ENCODE data around the gene NEK10.

DNA sequence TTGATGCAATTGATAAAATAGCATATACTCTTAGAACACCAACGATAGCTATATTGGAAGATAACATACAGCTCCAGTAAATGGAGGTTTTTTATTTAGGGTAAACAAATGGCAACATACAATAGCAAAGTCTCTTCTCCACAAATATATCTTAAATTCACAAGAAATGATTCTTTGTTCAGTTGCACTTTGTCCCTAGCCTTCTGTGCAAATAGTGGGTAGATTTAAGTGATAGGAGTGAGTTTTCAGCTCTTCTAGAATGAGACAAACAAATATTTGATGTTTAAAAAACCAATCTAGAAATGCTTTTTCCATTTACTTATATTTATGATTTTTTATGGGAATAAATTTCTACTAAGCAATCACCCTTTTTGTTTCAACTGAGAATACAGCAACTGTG is 253.8 kb downstream of the NEK10 start:
- TF ChIP-seq SOX6 (IDR thresholded peaks at IDR 0.05), result no peak
- TF ChIP-seq SOX6 (CRISPR knock-in tag; IDR thresholded peaks at IDR 0.05), result no peak
- TF ChIP-seq PHF21A (CRISPR knock-in tag; IDR thresholded peaks at IDR 0.05), result no peak
- no peak for TF ChIP-seq ZFP36 (IDR thresholded peaks at IDR 0.05; ENCODE audit: borderline replicate concordance, low read depth, low read length, partially characterized antibody)

All from HepG2 (cell line).